Erythroblast (primary cell): ENCODE measurements around the gene ZNF614.
A peak's percentile ranks its signal among the peaks of the same experiment; 100 is the strongest.
"Not testable (repeated sequence)": the region's sequence is repeated elsewhere in the genome, so short reads cannot be mapped to it uniquely, and the experiment has no call there.

ENCODE experiments used
- DNase-seq, 2 experiments: peaks; one replicate each; lab custom pipeline; 2025; lab: John Stamatoyannopoulos, UW
- GATA1 ChIP-seq: IDR thresholded peaks from 2 replicates; pipeline ENCODE4 v1.6.1; 2011; ENCODE audit warnings: low read depth, mild to moderate bottlenecking, control low read depth, low read length, moderate library complexity
- POLR2A ChIP-seq: IDR thresholded peaks from 2 replicates; pipeline ENCODE4 v1.6.1; 2011; ENCODE audit warnings: mild to moderate bottlenecking, low read length

ZNF614 gene

DNA sequence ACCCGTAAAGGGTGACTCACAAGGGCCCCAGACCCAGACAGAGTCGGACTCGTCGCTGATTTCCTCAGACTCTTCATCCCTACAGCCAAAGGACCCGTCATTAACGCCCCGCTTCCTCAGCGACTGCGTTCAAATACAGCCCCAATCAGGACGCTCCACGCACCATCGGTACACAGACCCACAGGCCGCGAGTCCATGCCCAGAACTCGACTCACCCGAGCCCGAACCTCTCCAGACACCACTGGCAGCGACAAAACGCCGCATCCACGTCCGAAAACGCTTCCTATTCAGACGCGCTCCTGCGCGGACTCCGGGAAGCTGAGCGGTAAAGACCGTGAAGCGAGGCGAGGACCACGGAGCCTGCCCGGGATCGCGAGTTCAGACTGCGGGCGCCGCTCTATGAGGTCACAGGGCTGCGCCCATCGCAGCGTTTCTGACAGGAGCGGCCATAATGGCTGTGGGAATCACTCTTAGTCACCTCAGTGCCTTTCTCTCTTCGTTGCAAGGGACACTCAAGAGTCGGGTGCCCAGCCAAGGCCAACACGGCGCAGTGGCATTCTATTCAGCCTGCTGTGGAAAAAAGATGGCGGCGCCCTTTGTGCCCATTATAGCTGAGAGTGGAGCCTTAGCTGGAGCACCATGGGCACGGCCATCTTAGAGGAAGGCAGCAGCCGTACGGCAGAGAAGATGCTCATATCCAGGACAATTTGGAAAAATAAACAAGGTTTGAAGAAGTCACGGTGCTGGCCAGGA is at the start of gene ZNF614:
Gene ZNF614, minus strand, starts transcription at position 353 of the 753 bp plus-strand sequence. CDS start 2,634 bp downstream, outside the sequence.
- peak; percentile 90 to 91 for DNase-seq
- TF ChIP-seq POLR2A (peak; percentile 72), GATA1 (no peak)

DNA sequence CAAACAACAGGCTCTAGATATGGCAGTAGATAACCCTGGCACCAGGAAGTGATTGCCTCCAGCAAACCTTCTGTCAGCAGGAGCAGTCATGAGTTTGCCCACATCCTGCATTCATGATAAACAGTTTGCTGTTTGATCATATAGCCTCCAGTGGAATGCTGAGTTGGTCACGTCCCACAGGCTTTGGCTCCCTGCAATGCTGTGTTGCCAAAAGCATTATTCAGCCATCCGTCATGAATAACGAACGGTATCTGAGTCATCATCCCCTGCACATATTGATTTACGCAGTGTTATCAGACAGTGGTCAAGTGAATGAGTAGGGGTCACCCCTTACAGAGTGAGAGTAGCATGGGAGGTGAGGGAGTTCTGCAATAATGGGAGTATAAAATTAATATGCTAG is 42.3 kb upstream of the ZNF614 start:
- DNase-seq: no peak
- TF ChIP-seq POLR2A (no peak), GATA1 (no peak)

DNA sequence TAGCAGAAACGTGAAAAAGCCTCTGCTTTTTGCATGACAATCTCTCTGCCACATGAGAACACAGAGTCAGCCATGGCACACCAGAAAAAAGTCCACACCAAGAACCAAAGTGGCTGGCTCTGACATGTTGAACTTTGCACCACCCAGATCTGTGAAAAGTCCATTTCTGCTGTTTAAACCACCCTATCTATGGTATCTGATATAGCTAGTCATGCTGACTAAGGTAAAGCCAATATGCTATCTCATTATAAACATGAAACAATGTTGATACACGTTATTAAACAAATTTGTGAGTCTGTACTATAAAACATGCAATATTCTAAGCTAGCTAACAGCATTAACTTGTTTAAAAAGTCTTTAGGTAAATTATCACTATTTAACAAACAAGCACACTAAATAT is 41.5 kb upstream of the ZNF614 start:
- no peak for DNase-seq
- no peak for TF ChIP-seq POLR2A
- no peak for TF ChIP-seq GATA1

DNA sequence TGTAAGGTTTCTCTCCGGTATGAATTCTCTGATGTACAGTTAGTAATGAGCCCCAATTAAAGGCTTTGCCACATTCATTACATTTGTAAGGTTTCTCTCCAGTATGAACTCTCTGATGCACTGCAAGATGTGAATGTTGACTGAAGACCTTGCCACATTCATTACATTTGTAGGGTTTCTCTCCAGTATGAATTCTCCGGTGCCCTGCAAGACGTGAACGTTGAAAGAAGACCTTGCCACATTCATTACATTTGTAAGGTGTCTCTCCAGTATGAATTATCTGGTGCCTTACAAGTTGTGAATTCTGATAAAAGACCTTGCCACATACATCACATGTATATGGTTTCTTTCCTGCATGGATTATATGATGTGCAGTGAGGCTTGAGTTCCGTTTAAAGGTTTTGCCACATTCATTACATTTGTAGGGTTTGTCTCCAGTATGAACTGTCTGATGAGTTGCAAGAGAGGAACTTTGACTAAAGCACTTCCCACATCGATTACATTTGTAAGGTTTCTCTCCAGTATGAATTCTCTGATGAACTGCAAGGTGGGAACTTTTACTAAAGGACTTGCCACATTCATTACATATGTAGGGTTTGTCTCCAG is 38.2 kb upstream of the ZNF614 start:
- TF ChIP-seq POLR2A (no peak), GATA1 (no peak)
- DNase-seq: no peak

DNA sequence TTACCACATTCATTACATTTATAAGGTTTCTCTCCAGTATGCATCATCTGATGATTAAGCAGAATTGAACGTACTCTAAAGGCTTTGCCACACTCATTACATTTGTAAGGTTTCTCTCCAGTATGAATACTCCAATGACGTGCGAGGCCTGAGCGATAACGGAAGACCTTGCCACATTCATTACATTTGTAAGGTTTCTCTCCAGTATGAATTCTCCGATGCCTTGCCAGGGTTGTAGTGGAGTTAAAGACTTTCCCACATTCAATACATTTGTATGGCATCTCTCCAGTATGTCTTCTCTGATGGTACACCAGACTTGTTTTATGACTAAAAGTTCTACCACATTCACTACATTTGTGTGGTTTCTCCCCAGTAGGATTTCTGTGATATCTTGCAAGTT is 37.2 kb upstream of the ZNF614 start:
- TF ChIP-seq GATA1: no peak
- TF ChIP-seq POLR2A: no peak
- DNase-seq: no peak

DNA sequence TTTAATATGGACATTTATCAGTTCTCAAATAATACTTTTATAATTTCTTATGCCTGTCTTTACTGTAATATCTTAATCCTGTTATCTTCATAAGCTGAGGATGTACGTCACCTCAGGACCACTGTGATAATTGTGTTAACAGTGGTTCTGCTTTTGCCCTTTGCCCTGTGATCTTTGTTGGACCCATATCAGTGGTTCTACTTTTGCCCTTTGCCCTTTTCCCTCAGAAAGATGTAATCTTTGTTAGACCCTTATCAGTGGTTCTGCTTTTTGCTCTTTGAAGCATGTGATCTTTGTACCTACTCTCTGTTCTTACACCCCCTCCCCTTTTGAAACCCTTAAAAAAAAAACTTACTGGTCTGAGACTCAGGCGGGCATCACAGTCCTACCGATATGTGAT is 28.3 kb upstream of the ZNF614 start:
- DNase-seq: not testable (repeated sequence)

DNA sequence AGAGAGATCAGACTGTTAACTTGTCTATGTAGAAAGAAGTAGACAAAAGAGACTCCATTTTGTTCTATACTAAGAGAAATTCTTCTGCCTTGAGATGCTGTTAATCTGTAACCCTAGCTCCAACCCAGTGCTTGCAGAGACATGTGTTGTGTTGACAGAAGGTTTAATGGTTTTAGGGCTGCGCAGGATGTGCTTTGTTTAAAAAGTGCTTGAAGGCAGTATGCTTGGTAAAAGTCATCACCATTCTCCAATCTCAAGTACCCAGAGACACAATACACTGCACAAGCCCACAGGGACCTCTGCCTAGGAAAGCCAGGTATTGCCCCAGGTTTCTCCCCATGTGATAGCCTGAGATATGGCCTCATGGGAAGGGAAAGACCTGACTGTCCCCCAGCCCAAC is 23.6 kb upstream of the ZNF614 start:
- DNase-seq: not testable (repeated sequence)

DNA sequence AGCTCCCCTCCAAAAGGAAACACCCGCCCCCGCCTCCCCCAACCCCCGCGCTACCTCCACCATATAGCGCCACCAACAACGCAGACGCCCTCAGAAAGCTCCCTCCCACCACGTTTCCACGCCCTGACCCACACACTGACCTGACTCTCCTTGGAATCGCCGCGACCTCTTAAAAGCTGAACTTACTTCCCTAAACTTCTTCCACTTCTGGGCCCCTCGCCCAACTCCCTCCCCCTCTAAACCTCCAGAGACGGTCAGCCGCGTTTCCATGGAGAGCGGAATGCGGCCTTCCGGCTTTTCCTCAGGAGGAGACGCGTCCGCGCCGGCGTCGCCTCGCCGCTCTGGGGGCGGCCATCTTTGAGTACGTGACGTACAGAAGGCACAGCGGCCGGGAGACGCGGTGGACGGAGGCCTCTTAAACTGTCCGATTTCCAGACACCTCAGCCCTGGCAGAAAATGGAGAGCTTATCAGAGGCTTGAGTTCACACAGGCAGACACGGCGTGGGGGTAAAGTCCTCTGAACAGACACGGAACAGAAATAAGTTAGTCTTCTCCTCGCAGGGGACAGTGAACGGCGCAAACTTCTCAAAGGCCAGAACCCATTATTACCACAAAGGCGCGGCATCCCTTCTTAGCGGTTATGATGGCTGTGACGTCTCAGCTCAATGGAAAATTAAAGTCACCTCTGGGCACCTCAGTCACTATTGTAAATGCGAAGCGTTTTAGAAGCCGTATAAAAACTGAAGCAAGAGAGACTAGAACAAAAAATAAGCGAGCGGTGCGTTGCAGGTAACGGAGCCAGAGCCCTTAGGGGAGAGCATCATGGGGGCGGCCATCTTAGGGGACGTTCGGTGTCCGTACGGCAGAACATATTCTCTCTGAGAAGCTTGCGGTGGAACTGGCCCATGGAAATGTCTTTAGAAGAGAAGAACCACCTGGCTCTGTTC is 20.6 kb upstream of the ZNF614 start, which contains the start of gene ZNF432:
Gene ZNF432, minus strand, starts transcription at position 284 of the 947 bp plus-strand sequence. CDS start 1,970 bp downstream, outside the sequence.
- TF ChIP-seq POLR2A: peak; percentile 78
- no peak for TF ChIP-seq GATA1
- peak; percentile 87 to 90 for DNase-seq

DNA sequence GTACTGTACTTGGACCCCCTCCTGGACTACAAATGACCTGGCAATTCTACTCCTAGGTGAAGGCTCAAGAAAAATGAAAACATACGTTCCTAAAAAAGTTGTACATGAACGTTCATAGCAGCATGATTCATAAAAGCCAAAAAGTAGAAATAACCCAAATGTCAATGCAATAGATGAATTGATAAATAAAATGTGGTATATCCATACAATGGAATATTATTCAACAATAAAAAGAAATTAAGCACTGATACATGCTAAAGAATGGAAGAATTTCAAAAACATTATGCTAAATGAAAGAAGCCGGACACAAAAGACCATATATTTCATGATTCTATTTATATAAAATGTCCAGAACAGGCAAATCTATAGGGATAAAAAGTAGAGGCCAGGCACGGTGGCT is 11.0 kb upstream of the ZNF614 start:
- no peak for TF ChIP-seq GATA1
- TF ChIP-seq POLR2A: no peak
- no peak for DNase-seq

DNA sequence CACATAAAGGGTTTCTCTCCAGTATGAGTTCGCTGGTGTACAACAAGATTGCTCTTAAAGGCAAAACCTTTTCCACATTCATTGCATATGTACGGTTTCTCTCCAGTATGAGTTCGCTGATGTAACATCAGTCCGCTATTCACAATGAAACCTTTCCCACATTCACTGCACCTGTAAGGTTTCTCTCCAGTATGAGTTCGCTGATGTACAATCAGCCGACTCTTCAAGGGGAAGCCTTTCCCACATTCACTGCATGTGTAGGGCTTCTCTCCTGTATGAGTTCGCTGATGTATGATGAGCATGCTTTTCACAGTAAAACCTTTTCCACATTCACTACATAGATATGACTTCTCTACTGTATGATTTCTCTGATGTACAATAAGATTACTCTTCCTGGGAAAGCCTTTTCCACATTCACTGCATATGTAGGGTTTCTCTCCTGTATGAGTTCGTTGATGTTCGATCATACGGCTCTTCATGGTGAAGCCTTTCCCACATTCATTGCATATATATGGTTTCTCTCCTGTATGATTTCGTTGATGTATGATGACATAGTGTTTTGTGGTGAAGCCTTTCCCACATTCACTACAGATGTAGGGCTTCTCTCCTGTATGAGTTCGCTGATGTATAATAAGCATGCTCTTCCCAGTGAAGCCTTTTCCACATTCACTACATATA is 6.0 kb upstream of the ZNF614 start:
- DNase-seq: peak in 1 of 2 experiments; percentile 17
- TF ChIP-seq GATA1 (no peak), POLR2A (no peak)

DNA sequence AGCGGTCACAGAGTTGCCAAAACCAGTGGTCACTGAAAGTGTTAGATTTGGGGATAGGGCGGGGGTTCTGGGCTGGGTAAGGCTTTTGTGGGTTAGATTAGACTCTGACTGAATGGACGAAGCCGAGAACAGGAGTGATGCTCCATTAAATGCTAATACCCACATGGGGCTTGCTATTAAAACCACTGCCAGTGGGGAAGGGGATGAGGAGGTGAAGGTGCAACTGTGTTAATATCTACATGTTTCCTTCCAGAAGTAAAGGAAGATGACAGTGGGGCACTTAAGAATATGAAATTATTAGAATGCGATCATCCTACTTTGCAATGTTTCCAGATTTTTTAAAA is 573 bp upstream of the ZNF614 start:
- no peak for DNase-seq
- TF ChIP-seq GATA1: no peak
- TF ChIP-seq POLR2A: no peak

DNA sequence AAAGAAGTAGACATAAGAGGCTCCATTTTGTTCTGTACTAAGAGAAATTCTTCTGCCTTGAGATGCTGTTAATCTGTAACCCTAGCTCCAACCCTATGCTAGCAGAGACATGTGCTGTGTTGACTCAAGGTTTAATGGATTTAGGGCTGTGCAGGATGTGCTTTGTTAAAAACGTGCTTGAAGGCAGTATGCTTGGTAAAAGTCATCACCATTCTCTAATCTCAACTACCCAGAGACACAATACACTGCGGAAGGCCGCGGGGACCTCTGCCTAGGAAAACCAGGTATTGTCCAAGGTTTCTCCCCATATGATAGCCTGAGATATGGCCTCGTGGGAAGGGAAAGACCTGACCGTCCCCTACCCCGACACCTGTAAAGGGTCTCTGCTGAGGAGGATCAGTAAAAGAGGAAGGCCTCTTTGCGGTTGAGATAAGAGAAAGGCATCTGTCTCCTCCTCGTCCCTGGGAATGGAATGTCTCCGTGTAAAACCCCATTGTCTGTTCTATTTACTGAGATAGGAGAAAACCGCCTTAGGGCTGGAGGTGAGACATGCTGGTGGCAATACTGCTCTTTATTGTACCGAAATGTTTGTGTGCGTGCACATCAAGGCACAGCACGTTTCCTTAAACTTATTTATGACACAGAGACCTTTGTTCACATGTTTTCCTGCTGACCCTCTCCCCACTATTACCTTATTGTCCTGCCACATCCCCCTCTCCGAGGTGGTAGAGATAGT is 1.8 kb downstream of the ZNF614 start:
- DNase-seq: not testable (repeated sequence)

DNA sequence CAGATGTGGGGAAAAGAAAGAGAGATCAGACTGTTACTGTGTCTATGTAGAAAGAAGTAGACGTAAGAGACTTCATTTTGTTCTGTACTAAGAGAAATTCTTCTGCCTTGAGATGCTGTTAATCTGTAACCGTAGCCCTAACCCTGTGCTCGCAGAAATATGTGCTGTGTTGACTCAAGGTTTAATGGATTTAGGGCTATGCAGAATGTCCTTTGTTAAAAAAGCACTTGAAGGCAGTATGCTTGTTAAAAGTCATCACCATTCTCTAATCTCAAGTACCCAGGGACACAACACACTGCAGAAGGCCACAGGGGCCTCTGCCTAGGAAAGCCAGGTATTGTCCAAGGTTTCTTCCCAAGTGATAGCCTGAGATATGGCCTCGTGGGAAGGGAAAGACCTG is 3.7 kb downstream of the ZNF614 start:
- not testable (repeated sequence) for DNase-seq
